ENCODE data around the gene RAD51B.
A peak's percentile ranks its signal among the peaks of the same experiment; 100 is the strongest.

Gene RAD51B

GRCh38 chr14:68247676-68248268 lies 428.2 kb downstream of the RAD51B start:
- Histone ChIP-seq H3K4me3 (ENCODE audit: low read length) (no peak overlapping the region), H3K27ac (ENCODE audit: low read length) (no peak overlapping the region), H3K9ac (ENCODE audit: low read length) (no peak overlapping the region), H2AFZ (ENCODE audit: low read length) (no peak overlapping the region), H3K9me3 (replicated peaks; ENCODE audit: insufficient read depth, low read length) (no peaks in the 10 kb centered on the region), H3F3A (ENCODE audit: insufficient read depth, low read length) (no peaks in the 10 kb centered on the region), H4K20me1 (ENCODE audit: insufficient read depth, low read length) (no peaks in the 10 kb centered on the region), H3K79me2 (ENCODE audit: low read length) (no peaks in the 10 kb centered on the region), H3K9me2 (replicated peaks; ENCODE audit: insufficient read depth, low read length) (no peaks in the 10 kb centered on the region), H3K36me3 (replicated peaks; ENCODE audit: insufficient read depth, low read length) (no peaks in the 10 kb centered on the region), H3K4me2 (ENCODE audit: low read depth, low read length) (no peak overlapping the region), H3K4me1 (ENCODE audit: low read length) (no peaks in the 10 kb centered on the region), H3K27me3 (replicated peaks; ENCODE audit: insufficient read depth, low read length) (no peaks in the 10 kb centered on the region)
- no peak for DNase-seq
- no peak for TF ChIP-seq EZH2phosphoT487 (IDR thresholded peaks at IDR 0.05; ENCODE audit: low read length)
- no peak for TF ChIP-seq CTCF (IDR thresholded peaks at IDR 0.05; ENCODE audit: low read length)
- TF ChIP-seq EZH2 (optimal IDR thresholded peaks at IDR 0.05; ENCODE audit: low read depth, low read length), result no peak

- H3K9me2 ChIP-seq (replicated peaks; ENCODE audit: insufficient read depth, low read length), result no peaks in the 10 kb centered on the region
- H3K79me2 ChIP-seq (ENCODE audit: low read length), result no peaks in the 10 kb centered on the region
- H3K27ac ChIP-seq (ENCODE audit: low read length), result no peak overlapping the region
- H3F3A ChIP-seq (ENCODE audit: insufficient read depth, low read length), result no peaks in the 10 kb centered on the region
- H3K4me3 ChIP-seq (ENCODE audit: low read length), result no peak overlapping the region
- no peaks in the 10 kb centered on the region for H3K36me3 ChIP-seq (replicated peaks; ENCODE audit: insufficient read depth, low read length)
- no peak overlapping the region for H3K9ac ChIP-seq (ENCODE audit: low read length)
- H2AFZ ChIP-seq (ENCODE audit: low read length), result no peak overlapping the region
- DNase-seq, result peak; percentile 11
- no peaks in the 10 kb centered on the region for H3K4me1 ChIP-seq (ENCODE audit: low read length)
- no peak overlapping the region for H3K4me2 ChIP-seq (ENCODE audit: low read depth, low read length)
- H3K9me3 ChIP-seq (replicated peaks; ENCODE audit: insufficient read depth, low read length), result no peaks in the 10 kb centered on the region
- H4K20me1 ChIP-seq (ENCODE audit: insufficient read depth, low read length), result no peaks in the 10 kb centered on the region
- H3K27me3 ChIP-seq (replicated peaks; ENCODE audit: insufficient read depth, low read length), result no peaks in the 10 kb centered on the region
- TF ChIP-seq EZH2 (optimal IDR thresholded peaks at IDR 0.05; ENCODE audit: low read depth, low read length) (no peak), CTCF (IDR thresholded peaks at IDR 0.05; ENCODE audit: low read length) (peak; percentile 38)
Observed at GRCh38 chr14:68248481-68249255, 429.1 kb downstream of the RAD51B start.

- Histone ChIP-seq H3K27ac (ENCODE audit: low read length) (no peak overlapping the region), H3F3A (ENCODE audit: insufficient read depth, low read length) (no peaks in the 10 kb centered on the region), H3K36me3 (replicated peaks; ENCODE audit: insufficient read depth, low read length) (no peaks in the 10 kb centered on the region), H3K9me2 (replicated peaks; ENCODE audit: insufficient read depth, low read length) (no peaks in the 10 kb centered on the region), H2AFZ (ENCODE audit: low read length) (no peak overlapping the region), H3K79me2 (ENCODE audit: low read length) (no peaks in the 10 kb centered on the region), H3K4me2 (ENCODE audit: low read depth, low read length) (no peak overlapping the region), H3K9me3 (replicated peaks; ENCODE audit: insufficient read depth, low read length) (no peaks in the 10 kb centered on the region), H3K27me3 (replicated peaks; ENCODE audit: insufficient read depth, low read length) (no peaks in the 10 kb centered on the region), H3K4me3 (ENCODE audit: low read length) (no peak overlapping the region), H3K9ac (ENCODE audit: low read length) (no peak overlapping the region), H4K20me1 (ENCODE audit: insufficient read depth, low read length) (no peaks in the 10 kb centered on the region), H3K4me1 (ENCODE audit: low read length) (no peaks in the 10 kb centered on the region)
- no peak for TF ChIP-seq EZH2phosphoT487 (IDR thresholded peaks at IDR 0.05; ENCODE audit: low read length)
- TF ChIP-seq EZH2 (optimal IDR thresholded peaks at IDR 0.05; ENCODE audit: low read depth, low read length), result no peak
- no peak for TF ChIP-seq CTCF (IDR thresholded peaks at IDR 0.05; ENCODE audit: low read length)
- no peak for DNase-seq
Observed at GRCh38 chr14:68249661-68250451, 430.3 kb downstream of the RAD51B start.
